GM18909 (cell line): ENCODE measurements around the gene TPCN2.

Experiments used
- ATAC-seq: cut with Tn5 transposase; IDR thresholded peaks from one replicate; pipeline ENCODE4 v1.9.1; 2021; ENCODE audit warnings: mild to moderate bottlenecking; ENCODE audit not compliant: unreplicated experiment, poor library complexity

The TPCN2 gene

GRCh38 chr11:69104856-69105395 lies 56.2 kb downstream of the TPCN2 start:
- ATAC-seq = no peak

GRCh38 chr11:69105461-69106030 lies 56.8 kb downstream of the TPCN2 start:
- no peak for ATAC-seq

- no peak for ATAC-seq
Measured at GRCh38 chr11:69106031-69106811, 57.5 kb downstream of the TPCN2 start.

GRCh38 chr11:69107413-69107812 lies 58.7 kb downstream of the TPCN2 start:
- ATAC-seq = no peak

- ATAC-seq = no peak
Measured at GRCh38 chr11:69108030-69108429, 59.3 kb downstream of the TPCN2 start.

GRCh38 chr11:69108559-69108958 lies 59.8 kb downstream of the TPCN2 start:
- no peak for ATAC-seq

- ATAC-seq = no peak
Measured at GRCh38 chr11:69109101-69109500, 60.4 kb downstream of the TPCN2 start.

- no peak for ATAC-seq
Measured at GRCh38 chr11:69110451-69110850, 61.7 kb downstream of the TPCN2 start.

GRCh38 chr11:69111624-69112542 lies 63.2 kb downstream of the TPCN2 start:
- ATAC-seq = no peak

- ATAC-seq = no peak
Measured at GRCh38 chr11:69113226-69113625, 64.5 kb downstream of the TPCN2 start.

- ATAC-seq = no peak
Measured at GRCh38 chr11:69113646-69114340, 65.1 kb downstream of the TPCN2 start.

GRCh38 chr11:69114362-69114761 lies 65.6 kb downstream of the TPCN2 start:
- no peak for ATAC-seq

GRCh38 chr11:69114811-69115523 lies 66.2 kb downstream of the TPCN2 start:
- no peak for ATAC-seq

- no peak for ATAC-seq
Measured at GRCh38 chr11:69115586-69116560, 67.1 kb downstream of the TPCN2 start.

GRCh38 chr11:69116671-69117070 lies 67.9 kb downstream of the TPCN2 start:
- ATAC-seq = no peak

- no peak for ATAC-seq
Measured at GRCh38 chr11:69119190-69119589, 70.5 kb downstream of the TPCN2 start.

GRCh38 chr11:69120096-69120875 lies 71.6 kb downstream of the TPCN2 start:
- ATAC-seq = no peak

- ATAC-seq = no peak
Measured at GRCh38 chr11:69121021-69121420, 72.3 kb downstream of the TPCN2 start.
